ENCODE data around the gene DRC1. TPM values are rescaled to one million over a fixed set of nuclear protein-coding genes. Genes with fewer than 3 reads are reported as not detected.

The DRC1 gene
- total RNA-seq, 1 experiment from 2014 or later, result not detected

- H3K4ac ChIP-seq (ENCODE audit: low read depth, low read length), result no peak overlapping the region
- no peaks in the 10 kb centered on the region for H3K9me3 ChIP-seq (ENCODE audit: control insufficient read depth, low read depth, low read length)
- no peak overlapping the region for H2BK120ac ChIP-seq (ENCODE audit: low read depth, low read length, poor library complexity, severe bottlenecking)
- no peak for TF ChIP-seq CTCF (conservative IDR thresholded peaks at IDR 0.05)
- H3K4me1 Mint-ChIP-seq, result peaks cover 22 to 27% of the 10 kb centered on the region in 2 experiments
- H3K23me2 ChIP-seq (ENCODE audit: insufficient read length, low read depth, low read length, poor library complexity, severe bottlenecking), result no peaks in the 10 kb centered on the region
- no peak overlapping the region for H3K4me3 Mint-ChIP-seq
- no peak overlapping the region for H2BK15ac ChIP-seq (ENCODE audit: low read depth, low read length)
- no peak overlapping the region for H3K18ac ChIP-seq (ENCODE audit: insufficient read length, low read depth, low read length)
- H2BK12ac ChIP-seq (ENCODE audit: insufficient read length, low read depth, low read length), result no peak overlapping the region
- H3K56ac ChIP-seq (ENCODE audit: insufficient read length, low read depth, low read length), result no peak overlapping the region
- DNase-seq, result no peak
- peaks cover 32% of the 10 kb centered on the region; the same call in 1 of the 2 replicates for H3K79me2 ChIP-seq (ENCODE audit: insufficient read depth, low read length)
- no peaks in the 10 kb centered on the region; the same call in 1 of the 2 replicates for H3K4me1 ChIP-seq (ENCODE audit: insufficient read depth, low read length)
- no CpG with 5 or more reads among the region's 2 CpGs for WGBS (ENCODE audit: extremely low coverage, insufficient read length, low lambda C conversion rate)
- H4K91ac ChIP-seq (ENCODE audit: insufficient read length, low read depth, low read length), result no peak overlapping the region
- no peak overlapping the region for H3K14ac ChIP-seq (ENCODE audit: insufficient read depth, low read length)
- no peak overlapping the region for H3K27ac ChIP-seq (ENCODE audit: insufficient read length, low read depth, low read length)
- no peaks in the 10 kb centered on the region for H4K20me1 ChIP-seq (ENCODE audit: control insufficient read depth, insufficient read depth, insufficient read length)
- no peak overlapping the region for H3T11ph ChIP-seq (ENCODE audit: low read length)
- no peak overlapping the region for H3K4me2 ChIP-seq (ENCODE audit: insufficient read depth, insufficient read length, low read length)
- no peak overlapping the region for H2AK5ac ChIP-seq (ENCODE audit: insufficient read length, low read length)
- H3K9ac ChIP-seq (ENCODE audit: extremely low read depth, insufficient read length, low read length), result no peak overlapping the region
- H3K27ac Mint-ChIP-seq, result peak overlapping the region in 1 of 3 experiments; percentile 76; a peak in 2 of 7 replicates
- H2BK20ac ChIP-seq (ENCODE audit: low read depth, low read length, poor library complexity, severe bottlenecking), result no peak overlapping the region
- H2AFZ ChIP-seq (ENCODE audit: low read length), result no peak overlapping the region
- H4K8ac ChIP-seq (replicated peaks; ENCODE audit: insufficient read length, low read depth, low read length), result no peak overlapping the region
- no peaks in the 10 kb centered on the region for H3K27me3 Mint-ChIP-seq (ENCODE audit: low read depth)
- H4K5ac ChIP-seq (ENCODE audit: insufficient read length, low read depth, low read length), result no peak overlapping the region
- H3K79me1 ChIP-seq (ENCODE audit: insufficient read depth, low read depth, low read length, poor library complexity, severe bottlenecking), result peaks cover 15% of the 10 kb centered on the region
- H3K36me3 Mint-ChIP-seq (ENCODE audit: insufficient read depth in 1 of 3, low read depth in 3 of 3), result peaks cover 0 to 7% (median 5%) of the 10 kb centered on the region in 3 experiments; a peak in 4 of 7 replicates
- H2BK5ac ChIP-seq (ENCODE audit: insufficient read length, low read length), result no peak overlapping the region
- H3K23ac ChIP-seq (ENCODE audit: insufficient read length, low read depth, low read length), result no peak overlapping the region
- no peaks in the 10 kb centered on the region for H3K27me3 ChIP-seq (ENCODE audit: insufficient read depth, low read length)
- no peaks in the 10 kb centered on the region for H3K9me3 Mint-ChIP-seq
Observed at GRCh38 chr2:26356771-26357170, 44.9 kb upstream of the DRC1 start.
